ENCODE measurements around the gene THSD4. TPM values are rescaled to one million over a fixed set of nuclear protein-coding genes. Genes with fewer than 3 reads are reported as not detected.

Gene THSD4
- total and polyA plus RNA-seq, 2 of the 8 experiments (the other 6 are each of a cell fraction or from before 2014, with no cell fraction given), result 2.5 to 6.2 TPM

- Histone ChIP-seq H4K91ac (replicated peaks; ENCODE audit: insufficient read length, low read length) (no peak overlapping the region), H3K27me3 (replicated peaks in 1 of 4; ENCODE audit: control insufficient read depth in 3 of 4, extremely low read depth in 1 of 4, insufficient read depth in 3 of 4, low read length in 3 of 4) (no peaks in the 10 kb centered on the region), H3K9me3 (ENCODE audit: insufficient read depth in 2 of 2, low read depth in 1 of 2, low read length in 1 of 2) (no peaks in the 10 kb centered on the region), H3K23me2 (ENCODE audit: low read depth, low read length) (no peaks in the 10 kb centered on the region), H3K56ac (replicated peaks; ENCODE audit: insufficient read length, low read depth, low read length) (no peak overlapping the region), H4K8ac (ENCODE audit: extremely low read depth, insufficient read depth, low read length) (no peak overlapping the region), H3K4ac (replicated peaks; ENCODE audit: insufficient read length, low read depth, low read length) (no peak overlapping the region), H2AFZ (ENCODE audit: low read length) (no peak overlapping the region), H2AK5ac (ENCODE audit: low read depth, low read length) (no peak overlapping the region), H3K4me1 (replicated peaks in 1 of 4; ENCODE audit: control insufficient read depth in 3 of 4, insufficient read depth in 4 of 4, low read length in 3 of 4) (peaks cover 0 to 8% (median 7%) of the 10 kb centered on the region in 4 experiments; a peak in 5 of 7 replicates), H2BK120ac (replicated peaks; ENCODE audit: low read depth, low read length) (no peak overlapping the region), H2BK12ac (ENCODE audit: low read depth, low read length) (no peak overlapping the region), H3K79me2 (ENCODE audit: control insufficient read depth in 1 of 2, insufficient read depth in 2 of 2, low read length in 2 of 2) (no peaks in the 10 kb centered on the region), H2BK20ac (ENCODE audit: low read length) (no peak overlapping the region), H2BK15ac (ENCODE audit: low read length) (no peak overlapping the region), H2BK5ac (ENCODE audit: low read depth, low read length) (no peak overlapping the region), H3K4me3 (ENCODE audit: extremely low read depth in 1 of 4, insufficient read depth in 2 of 4, low read depth in 3 of 4, low read length in 4 of 4) (no peak overlapping the region), H3K23ac (ENCODE audit: insufficient read length) (no peak overlapping the region), H3K27ac (ENCODE audit: low read depth, low read length) (no peak overlapping the region), H3K9ac (replicated peaks in 1 of 4; ENCODE audit: extremely low read depth in 1 of 4, low read depth in 3 of 4, low read length in 3 of 4) (no peak overlapping the region), H3K14ac (ENCODE audit: insufficient read length) (no peak overlapping the region), H3K36me3 (ENCODE audit: control insufficient read depth in 2 of 4, insufficient read depth in 4 of 4, low read length in 3 of 4) (no peaks in the 10 kb centered on the region), H3K18ac (ENCODE audit: extremely low read depth, low read length) (no peak overlapping the region), H3K4me2 (ENCODE audit: insufficient read depth in 1 of 2, low read depth in 2 of 2, low read length in 2 of 2) (no peak overlapping the region), H4K5ac (ENCODE audit: insufficient read length, low read depth, low read length) (no peak overlapping the region), H4K20me1 (replicated peaks in 1 of 2; ENCODE audit: control insufficient read depth in 1 of 2, insufficient read depth in 2 of 2, low read length in 2 of 2) (no peaks in the 10 kb centered on the region), H3K79me1 (ENCODE audit: low read depth, low read length) (no peaks in the 10 kb centered on the region)
- FAIRE-seq, result no peak
- ChIA-PET POLR2A (ENCODE audit: partially characterized antibody) (no interaction called here), CTCF (ENCODE audit: partially characterized antibody) (interaction anchor here (0.8 to 2.3 kb wide), 9 partner anchors 14 to 172 kb away, joined by 3 to 9 read pairs (median 4); no protein-coding TSS in a partner anchor)
- DNase-seq (ENCODE audit: low read depth in 1 of 2, low spot score in 2 of 2), result no peak
- WGBS, 2 experiments (ENCODE audit: extremely low coverage in 1 of 2, insufficient coverage in 1 of 2, insufficient read length in 1 of 2, insufficient replicate concordance in 2 of 2, low coverage in 1 of 2, low lambda C conversion rate in 2 of 2, missing lambda C conversion rate in 1 of 2), result 75% methylated on average over 9 of the region's 9 CpGs; no CpG with 5 or more reads in 1 of the 2 experiments
- no peak for TF ChIP-seq CEBPB (IDR thresholded peaks at IDR 0.05; ENCODE audit: low read depth, low read length)
- TF ChIP-seq HDAC2 (IDR thresholded peaks at IDR 0.05; ENCODE audit: borderline replicate concordance in 1 of 2, low read depth in 2 of 2, low read length in 2 of 2), result no peak
- no peak for TF ChIP-seq SAP30 (IDR thresholded peaks at IDR 0.05; ENCODE audit: insufficient read depth, insufficient replicate concordance, low read length)
- TF ChIP-seq TBP (IDR thresholded peaks at IDR 0.05; ENCODE audit: low read depth, low read length), result no peak
- TF ChIP-seq MAFK (IDR thresholded peaks at IDR 0.05; ENCODE audit: low read depth, low read length), result no peak
- TF ChIP-seq CTCF (IDR thresholded peaks at IDR 0.05; ENCODE audit: control extremely low read depth in 1 of 3, insufficient read depth in 1 of 3, low read depth in 1 of 3, low read length in 3 of 3), result no peak
- TF ChIP-seq KDM1A (IDR thresholded peaks at IDR 0.05; ENCODE audit: borderline replicate concordance, low read length), result no peak
- no peak for TF ChIP-seq CTBP2 (IDR thresholded peaks at IDR 0.05; ENCODE audit: borderline replicate concordance, insufficient read depth, insufficient read length, low read length)
- no peak for TF ChIP-seq RXRA (IDR thresholded peaks at IDR 0.05; ENCODE audit: insufficient read depth, low read depth, low read length)
Measured at GRCh38 chr15:71629781-71630474, 514.7 kb downstream of the THSD4 start.

All from H1 (cell line).